Activated CD4-positive, CD25-positive, alpha-beta regulatory T cell treated with anti-CD3 and anti-CD28 coated beads, Interleukin-2, amount 50 U/mL, for 16 hours (primary cell): ENCODE data around the gene THSD4.

Experiments
- DNase-seq: peaks from one replicate; pipeline ENCODE4 v3.0.0-alpha.2; 2020; ENCODE audit warnings: low read depth, low spot score

Gene THSD4

DNA sequence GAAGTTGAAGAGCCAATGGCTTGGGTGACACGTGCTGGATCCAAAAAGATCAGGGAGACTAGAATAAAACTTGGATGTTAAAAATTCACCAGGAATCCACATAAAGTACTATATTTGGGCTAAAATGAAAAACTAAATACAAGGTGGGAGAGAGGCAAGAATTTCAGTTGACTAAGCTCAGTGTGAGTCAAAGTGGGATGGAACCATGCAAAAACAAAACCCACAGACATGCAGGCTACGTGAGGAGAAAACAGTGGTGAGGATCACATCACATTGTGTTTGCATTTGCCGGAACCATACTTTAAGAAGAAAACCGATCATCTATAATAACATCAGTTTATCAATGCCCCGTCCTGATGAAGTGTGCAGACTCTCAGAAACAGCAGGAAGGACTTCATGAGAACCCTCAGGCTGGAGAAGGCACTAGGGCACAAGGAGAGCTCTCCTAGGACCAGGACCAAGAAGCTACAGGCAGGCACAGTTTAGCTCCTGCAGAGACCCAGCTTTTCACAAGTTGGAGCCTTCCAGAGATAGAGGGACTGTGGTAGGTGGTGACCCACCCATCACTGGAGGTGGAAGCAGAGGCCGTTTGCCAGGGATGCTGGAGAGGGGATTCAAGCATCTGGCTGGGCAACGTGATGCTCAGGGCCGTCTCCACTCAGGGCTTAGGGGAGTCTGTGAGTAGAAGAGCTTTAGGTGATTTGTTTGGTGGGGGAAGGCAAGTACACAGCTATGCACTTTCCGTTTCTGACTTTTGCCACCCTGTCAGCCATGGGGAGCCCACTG is 666.1 kb downstream of the THSD4 start:
- no peak for DNase-seq

- no peak for DNase-seq
Measured at GRCh38 chr15:71781965-71782265, 666.6 kb downstream of the THSD4 start.

GRCh38 chr15:71782422-71783165 is 667.3 kb downstream of the THSD4 start:
- no peak for DNase-seq

DNA sequence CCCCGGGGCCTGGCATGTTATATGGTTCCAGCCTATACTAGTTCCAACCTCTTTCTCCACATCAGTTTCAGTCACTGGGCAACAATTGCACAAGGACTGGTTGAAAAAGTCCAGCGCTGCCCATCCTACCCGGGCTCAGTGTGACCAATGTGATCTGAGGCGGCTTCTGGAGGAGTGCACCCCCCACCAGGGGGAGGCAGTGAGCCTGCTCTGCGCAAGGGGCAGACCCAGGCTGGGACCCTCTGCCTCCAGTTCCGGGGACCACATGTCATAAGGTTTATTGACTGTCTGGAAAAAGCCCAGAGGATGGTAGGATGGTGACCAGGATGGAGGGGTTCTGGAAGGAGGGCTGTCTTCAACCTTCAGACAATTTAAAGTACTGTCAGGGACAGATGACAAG is 669.4 kb downstream of the THSD4 start:
- DNase-seq = no peak

DNA sequence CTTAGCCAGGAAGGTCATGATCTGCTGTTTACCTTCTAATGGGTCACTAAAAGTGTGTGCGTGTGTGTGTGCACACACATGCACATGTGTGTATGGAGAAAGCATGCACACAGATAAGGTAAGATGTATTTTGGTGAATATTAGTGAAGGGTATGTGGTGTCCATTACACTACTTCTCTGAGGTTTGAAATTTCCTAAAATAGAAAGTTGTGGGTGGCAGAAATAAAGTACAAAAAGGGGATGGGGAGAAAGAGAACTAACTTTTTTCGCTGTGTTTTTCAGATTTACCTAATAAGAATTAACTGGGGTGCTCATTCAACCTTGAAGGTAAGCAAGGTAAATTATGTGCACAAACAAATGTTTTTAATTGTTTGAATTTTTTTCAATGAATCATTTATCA is 670.7 kb downstream of the THSD4 start:
- no peak for DNase-seq

GRCh38 chr15:71786673-71787072 is 671.4 kb downstream of the THSD4 start:
- DNase-seq = no peak

DNA sequence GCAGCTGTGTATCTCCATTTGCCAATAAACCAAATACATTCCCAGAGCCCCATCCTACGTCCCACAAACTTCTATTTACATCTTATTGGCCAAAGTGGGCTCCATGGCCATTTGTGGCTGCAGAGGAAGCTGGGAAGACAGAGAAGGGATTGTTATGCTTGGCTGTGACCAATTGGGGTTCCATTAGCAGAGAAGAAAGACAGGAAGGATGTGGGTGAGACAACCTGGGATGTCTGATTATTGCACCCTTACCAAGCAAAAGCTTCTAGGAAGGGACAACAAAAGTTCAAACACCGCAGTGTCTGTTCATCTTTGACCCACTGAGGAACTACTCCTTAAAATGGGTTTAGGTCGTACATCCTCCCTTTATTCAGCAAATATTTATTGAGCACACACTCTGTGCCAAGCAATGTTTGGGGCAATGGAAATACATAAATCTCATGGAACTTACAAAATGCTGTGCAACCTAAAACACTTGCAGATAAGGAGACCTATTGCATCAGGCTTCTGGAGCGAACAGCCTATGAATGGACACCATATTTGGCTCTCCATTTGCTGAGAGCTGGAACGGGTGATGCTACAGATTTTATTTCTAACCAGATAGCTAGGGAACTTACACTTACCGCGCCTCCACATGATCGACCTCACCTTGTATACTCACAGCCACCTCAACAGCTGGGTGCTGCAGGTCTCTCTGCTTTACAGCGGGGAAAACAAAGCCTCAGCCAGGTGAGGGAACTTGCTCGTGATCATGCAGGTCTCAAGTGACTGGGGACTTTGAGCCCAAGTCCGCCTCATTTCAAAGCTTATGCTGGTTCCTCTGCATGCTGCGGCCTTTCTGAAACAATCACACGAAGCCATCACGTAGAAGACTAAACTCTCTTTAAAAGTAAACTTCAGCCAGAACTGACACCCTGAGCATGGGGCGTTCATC is 673.6 kb downstream of the THSD4 start:
- no peak for DNase-seq

DNA sequence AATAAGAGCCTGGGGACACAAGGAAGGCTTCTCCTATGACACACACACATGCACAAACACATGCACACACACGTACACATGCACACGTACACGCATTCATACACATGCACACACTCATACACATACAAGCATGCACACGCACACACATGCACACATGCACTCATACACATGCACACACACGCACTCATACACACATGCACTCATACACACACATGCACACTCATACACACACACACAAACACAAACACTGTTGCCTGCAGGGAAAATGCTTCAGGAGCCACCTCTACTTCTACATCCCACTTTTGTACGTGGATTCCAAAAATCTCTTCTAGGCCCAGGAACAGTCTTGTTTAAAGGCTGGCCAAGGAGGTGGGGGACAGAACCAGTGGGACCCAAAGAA is 674.3 kb downstream of the THSD4 start:
- no peak for DNase-seq

- DNase-seq = no peak
Measured at GRCh38 chr15:71790081-71790480, 674.8 kb downstream of the THSD4 start.

DNA sequence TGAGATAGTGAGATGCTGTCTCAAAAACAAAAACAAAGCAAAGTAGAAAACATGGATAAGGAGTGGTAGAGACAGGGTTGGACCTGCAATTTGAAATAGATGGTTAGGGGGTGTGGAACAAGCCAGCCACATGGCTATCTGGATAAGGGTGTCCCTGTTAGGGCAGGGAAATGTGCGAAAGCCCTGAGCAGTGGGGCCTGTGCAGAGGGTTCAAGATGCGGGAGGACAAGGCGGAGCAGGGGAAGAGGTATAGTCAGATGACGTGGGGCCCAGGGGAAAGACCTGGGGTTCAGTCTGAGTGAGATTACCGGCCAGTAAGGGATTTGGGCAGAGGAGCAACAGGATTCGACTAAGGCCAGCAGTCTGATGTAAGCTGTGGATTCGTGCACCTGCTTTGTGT is 676.7 kb downstream of the THSD4 start:
- no peak for DNase-seq

GRCh38 chr15:71792521-71792920 is 677.2 kb downstream of the THSD4 start:
- no peak for DNase-seq

- no peak for DNase-seq
Measured at GRCh38 chr15:71798641-71799040, 683.4 kb downstream of the THSD4 start.

DNA sequence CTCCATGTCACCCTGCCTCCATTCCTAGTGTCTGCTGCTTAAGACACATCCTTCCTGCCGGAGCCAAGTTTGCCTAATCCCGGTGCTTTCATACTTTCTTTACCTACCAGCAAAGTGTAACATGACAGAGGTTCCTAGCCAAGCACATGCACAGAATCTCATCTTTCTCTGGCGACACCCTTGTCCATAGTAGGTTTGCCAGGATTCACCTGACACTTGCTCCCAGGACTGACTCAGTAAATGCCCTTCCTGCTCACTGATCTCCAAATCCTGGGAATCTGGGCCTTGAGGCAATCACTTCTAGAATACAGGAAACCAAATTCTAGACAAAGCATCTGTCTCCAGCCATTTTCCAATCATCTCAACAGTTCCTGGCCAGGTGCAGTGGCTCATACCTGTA is 684.9 kb downstream of the THSD4 start:
- no peak for DNase-seq

- no peak for DNase-seq
Measured at GRCh38 chr15:71800835-71801745, 685.8 kb downstream of the THSD4 start.

DNA sequence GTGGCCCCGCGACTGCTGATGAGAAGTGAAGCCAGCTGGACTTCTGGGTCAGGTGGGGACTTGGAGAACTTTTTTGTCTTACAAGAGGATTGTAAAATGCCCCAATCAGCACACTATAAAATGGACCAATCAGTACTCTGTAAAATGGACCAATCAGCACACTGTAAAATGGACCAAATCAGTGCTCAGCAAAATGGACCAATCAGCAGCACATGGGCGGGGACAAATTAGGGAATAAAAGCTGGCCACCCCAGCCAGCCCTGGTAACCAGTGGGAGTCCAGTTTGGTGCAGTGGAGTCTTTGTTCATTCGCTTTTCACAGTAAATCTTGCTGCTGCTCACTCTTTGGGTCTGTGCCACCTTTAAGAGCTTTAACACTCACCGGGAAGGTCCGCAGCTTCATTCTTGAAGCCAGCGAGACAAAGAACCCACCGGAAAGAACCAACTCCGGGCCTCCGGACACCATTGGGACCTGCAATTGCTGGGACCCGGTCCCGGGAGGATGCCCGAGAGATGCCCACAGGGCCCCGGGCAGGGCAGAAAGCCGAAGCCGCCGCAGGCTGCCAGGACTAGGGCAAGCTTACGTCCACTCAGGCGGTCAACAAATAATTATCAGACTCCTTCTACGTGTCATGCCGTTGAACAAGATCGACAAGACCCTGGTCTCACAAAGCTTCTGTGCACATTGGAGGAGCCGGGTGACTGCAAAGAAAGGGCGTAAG is 686.8 kb downstream of the THSD4 start:
- no peak for DNase-seq

DNA sequence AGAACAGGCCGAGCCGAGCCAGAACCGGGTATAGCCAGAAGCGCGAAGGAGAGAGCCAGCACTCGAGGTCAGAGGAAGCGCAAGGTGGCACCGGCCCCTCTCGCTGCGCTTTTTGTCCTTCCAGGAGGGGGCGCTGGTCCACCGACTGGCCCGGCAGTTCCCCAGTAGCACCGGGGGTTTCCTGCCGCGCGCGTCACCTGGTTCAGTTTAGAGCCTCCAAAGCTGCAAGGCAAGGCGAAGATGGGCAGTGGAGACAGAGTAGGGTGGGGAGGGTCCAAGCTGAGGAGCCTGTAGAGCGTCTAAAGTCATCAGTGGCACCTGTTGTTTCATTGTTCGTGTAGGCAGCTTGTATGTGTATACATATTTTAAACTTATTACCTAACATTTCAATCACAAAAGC is 687.5 kb downstream of the THSD4 start:
- no peak for DNase-seq

GRCh38 chr15:71804226-71804625 is 689.0 kb downstream of the THSD4 start:
- no peak for DNase-seq

- no peak for DNase-seq
Measured at GRCh38 chr15:71804695-71805470, 689.6 kb downstream of the THSD4 start.

GRCh38 chr15:71806452-71806931 is 691.2 kb downstream of the THSD4 start:
- no peak for DNase-seq
